ENCODE measurements around the gene MGAT4A. TPM values are rescaled to one million over a fixed set of nuclear protein-coding genes. Genes with fewer than 3 reads are reported as not detected.

MGAT4A gene
- total and polyA plus RNA-seq, 10 of the 15 experiments (the other 5 are each of a cell fraction or from before 2014, with no cell fraction given): 4.3 to 23.4 (median 13.6) TPM

GRCh38 chr2:98731894-98732349, 990 bp upstream of the MGAT4A start:
- Histone ChIP-seq H3K4me1 (ENCODE audit: control insufficient read depth, insufficient read depth, low read length) (no peaks in the 10 kb centered on the region; the same call in 1 of the 2 replicates), H3K9ac (ENCODE audit: control insufficient read depth, insufficient read depth, low read length) (0 out of 2 replicates have a peak overlapping the region, but pooled peaks have one; percentile 67), H3K9me3 (replicated peaks; ENCODE audit: control insufficient read depth, insufficient read depth, low read length) (no peaks in the 10 kb centered on the region; the same call in 2 of the 3 replicates), H3K36me3 (ENCODE audit: control insufficient read depth in 2 of 2, insufficient read depth in 2 of 2, low read length in 1 of 2) (no peaks in the 10 kb centered on the region), H3K4me3 (peak overlapping the region; percentile 80), H3K27ac (ENCODE audit: control insufficient read depth, insufficient read depth) (no peak overlapping the region), H3K79me2 (ENCODE audit: control insufficient read depth, insufficient read depth, low read length) (no peaks in the 10 kb centered on the region; the same call in 1 of the 2 replicates), H3K27me3 (replicated peaks in 1 of 2; ENCODE audit: control insufficient read depth in 2 of 2, insufficient read depth in 2 of 2, low read length in 1 of 2) (no peaks in the 10 kb centered on the region; a peak in 1 of 4 replicates), H2AFZ (ENCODE audit: control insufficient read depth, low read depth, low read length) (no peak overlapping the region; the same call in 1 of the 2 replicates), H3K4me2 (ENCODE audit: control insufficient read depth, insufficient read depth) (peak overlapping the region; percentile 78), H4K20me1 (ENCODE audit: control insufficient read depth, insufficient read depth) (no peaks in the 10 kb centered on the region)
- in situ Hi-C loops (cut with MboI) (no loop called here), intact Hi-C loops (cut with micrococcal nuclease; ENCODE audit: unreplicated experiment) (loop anchor here (2.0 kb wide), 1 partner anchor 105 kb away; no protein-coding TSS in a partner anchor)
- TSS peak; percentile 88 for BruUV-seq (replicated peaks)
- no peak for ATAC-seq
- no peak for FAIRE-seq
- SMC1A ChIA-PET (ENCODE audit: uncharacterized antibody, unreplicated experiment): interaction anchor here (1.1 to 7.4 kb wide), 5 partner anchors 10 to 26 kb away, joined by 3 to 37 read pairs (median 7); no protein-coding TSS in a partner anchor
- no peak for DNase-seq (ENCODE audit: low read depth, low spot score)
- 14% methylated on average over 6 of the region's 6 CpGs for WGBS (ENCODE audit: insufficient coverage, insufficient replicate concordance, low lambda C conversion rate, missing lambda C conversion rate)
- TF ChIP-seq MXI1 (IDR thresholded peaks at IDR 0.05; ENCODE audit: low read depth, low read length): no peak
- TF ChIP-seq MLLT1 (IDR thresholded peaks at IDR 0.05): peak; percentile 35; the same call in 1 of the 2 replicates
- no peak for TF ChIP-seq PAX5 (IDR thresholded peaks at IDR 0.05; ENCODE audit: borderline replicate concordance, low read depth, low read length)
- POLR2A ChIA-PET: interaction anchor here (1.0 to 3.2 kb wide), 2 partner anchors 24 to 27 kb away, joined by 3 to 16 read pairs; no protein-coding TSS in a partner anchor
- RAD21 ChIA-PET (ENCODE audit: unreplicated experiment): interaction anchor here (1.0 to 2.6 kb wide), 4 partner anchors 26 to 605 kb away, joined by 3 to 11 read pairs (median 6); partner anchors contain the start of gene EIF5B
- CTCF ChIA-PET: interaction anchor here (1.5 to 1.8 kb wide), 4 partner anchors 14 to 86 kb away, joined by 3 to 5 read pairs (median 4); no protein-coding TSS in a partner anchor

Measured in GM12878 (cell line).